ENCODE results near the gene IGSF6.
"Not testable (repeated sequence)": the region's sequence is repeated elsewhere in the genome, so short reads cannot be mapped to it uniquely, and the experiment has no call there.

The IGSF6 gene

GRCh38 chr16:21652453-21652852 is at the start of gene IGSF6:
TSS of gene IGSF6 (minus strand) at chr16:21652608. CDS start at chr16:21652598, 10 bp downstream.
- DNase-seq: no peak

GRCh38 chr16:21701271-21701670 is 48.9 kb upstream of the IGSF6 start:
- no peak for DNase-seq

GRCh38 chr16:21698169-21699032 is 46.0 kb upstream of the IGSF6 start:
- no peak for DNase-seq

- DNase-seq: no peak
Observed at GRCh38 chr16:21697032-21697431, 44.6 kb upstream of the IGSF6 start.

- DNase-seq: no peak
Observed at GRCh38 chr16:21694609-21695008, 42.2 kb upstream of the IGSF6 start.

GRCh38 chr16:21690967-21691366 is 38.6 kb upstream of the IGSF6 start:
- DNase-seq: not testable (repeated sequence)

- DNase-seq: no peak
Observed at GRCh38 chr16:21689107-21689506, 36.7 kb upstream of the IGSF6 start.

- DNase-seq: no peak
Observed at GRCh38 chr16:21685034-21685455, 32.6 kb upstream of the IGSF6 start.

- DNase-seq: no peak
Observed at GRCh38 chr16:21684199-21684598, 31.8 kb upstream of the IGSF6 start.

GRCh38 chr16:21683184-21683583 is 30.8 kb upstream of the IGSF6 start:
- no peak for DNase-seq

- not testable (repeated sequence) for DNase-seq
Observed at GRCh38 chr16:21680714-21681113, 28.3 kb upstream of the IGSF6 start.

GRCh38 chr16:21674456-21674855 is 22.0 kb upstream of the IGSF6 start:
- DNase-seq: not testable (repeated sequence)

- no peak for DNase-seq
Observed at GRCh38 chr16:21673469-21673868, 21.1 kb upstream of the IGSF6 start.

- no peak for DNase-seq
Observed at GRCh38 chr16:21667575-21667974, 15.2 kb upstream of the IGSF6 start.

- DNase-seq: no peak
Observed at GRCh38 chr16:21666772-21667171, 14.4 kb upstream of the IGSF6 start.

GRCh38 chr16:21664801-21665492 is 12.5 kb upstream of the IGSF6 start:
- DNase-seq: no peak

- no peak for DNase-seq
Observed at GRCh38 chr16:21663889-21664647, 11.7 kb upstream of the IGSF6 start, which contains the start of gene OTOA. TSS of gene OTOA (plus strand) at chr16:21663968. CDS start at chr16:21678515, 14,547 bp downstream.

GRCh38 chr16:21659124-21659523 is 6.7 kb upstream of the IGSF6 start:
- no peak for DNase-seq

GRCh38 chr16:21656795-21657768 is 4.7 kb upstream of the IGSF6 start:
- DNase-seq: no peak

GRCh38 chr16:21654881-21655280 is 2.5 kb upstream of the IGSF6 start:
- DNase-seq: no peak

- DNase-seq: no peak
Observed at GRCh38 chr16:21654466-21654865, 2.1 kb upstream of the IGSF6 start.

GRCh38 chr16:21653571-21653970 is 1.2 kb upstream of the IGSF6 start:
- no peak for DNase-seq
